K562 (cell line): ENCODE measurements around the gene CACNA2D3.

Source experiments
- CHD1 ChIP-seq: fragments of 200-600 bp; sonication (generic); IDR thresholded peaks from one replicate; pipeline ENCODE4 v1.6.1; 2012; ENCODE audit warnings: mild to moderate bottlenecking, moderate library complexity, low read length, inconsistent platforms
- MAFF ChIP-seq: IDR thresholded peaks from 2 replicates; pipeline ENCODE4 v1.6.1; 2012; ENCODE audit warnings: low read length, improper control_type of control experiment

GRCh38 chr3:54494209-54494608, 371.9 kb downstream of the CACNA2D3 start:
- TF ChIP-seq CHD1 = no peak
- TF ChIP-seq MAFF = no peak
